Gastrocnemius medialis (tissue), 4 donors: Measurements from ENCODE around the gene MED12L. TPM values are rescaled to one million over a fixed set of nuclear protein-coding genes. Genes with fewer than 3 reads are reported as not detected.
A peak's percentile ranks its signal among the peaks of the same experiment; 100 is the strongest.

Source experiments
- ATAC-seq, 2 donors: fragments of 150-250 bp; one replicate each; pipeline ENCODE4 v1.9.1; 2016
- DNase-seq, 2 donors: peaks; one replicate each; pipeline ENCODE4 v3.0.0-alpha.2; 2019
- H3K27ac ChIP-seq, 4 donors: fragments of 200-600 bp; sonication (generic); 1 replicate in 1 of 4; 2 replicates in 3 of 4; pipeline ENCODE4 v1.5.1; 2016 to 2018; ENCODE audit warnings: mild to moderate bottlenecking in 2 of 4, moderate library complexity in 1 of 4
- H3K27me3 ChIP-seq, 3 donors: fragments of 200-600 bp; sonication (generic) in 2 of 3; 1 replicate in 1 of 3; 2 replicates in 2 of 3; pipeline versions ENCODE4 v1.5.1 to v1.6.0; 2016 to 2019; ENCODE audit warnings: mild to moderate bottlenecking in 1 of 3, moderate library complexity in 1 of 3
- H3K36me3 ChIP-seq, 2 donors: fragments of 200-600 bp; sonication (generic) in 1 of 2; one replicate each; pipeline ENCODE4 v1.5.1; 2017 to 2018
- H3K4me1 ChIP-seq, 2 donors: fragments of 200-600 bp; sonication (generic) in 1 of 2; one replicate each; pipeline ENCODE4 v1.5.1; 2016 to 2017; ENCODE audit warnings: mild to moderate bottlenecking in 2 of 2
- H3K4me3 ChIP-seq, 4 donors: fragments of 200-600 bp; sonication (generic) in 3 of 4; 1 replicate in 1 of 4; 2 replicates in 3 of 4; pipeline ENCODE4 v1.5.1; 2016 to 2019; ENCODE audit warnings: mild to moderate bottlenecking in 2 of 4
- H3K9me3 ChIP-seq, 3 donors: fragments of 200-600 bp; sonication (generic) in 2 of 3; 1 replicate in 1 of 3; 2 replicates in 2 of 3; pipeline ENCODE4 v1.5.1; 2016 to 2019
- CTCF ChIP-seq, 5 experiments: fragments of 450-650 bp in 3 of 5; fragments of 200-600 bp in 2 of 5; sonication (generic) in 2 of 5; IDR thresholded peaks in 4 of 5; conservative IDR thresholded peaks in 1 of 5; 1 replicate in 4 of 5; 2 replicates in 1 of 5; pipeline ENCODE4 v1.5.1; 2016 to 2019; ENCODE audit warnings: antibody characterized with exemption in 5 of 5, mild to moderate bottlenecking in 3 of 5, moderate library complexity in 3 of 5
- POLR2A ChIP-seq, 2 donors: fragments of 450-650 bp; IDR thresholded peaks; one replicate each; pipeline ENCODE4 v1.6.1; 2017; ENCODE audit warnings: antibody characterized with exemption in 2 of 2, mild to moderate bottlenecking in 2 of 2, moderate library complexity in 2 of 2
- in situ Hi-C, 4 donors: fragments of 200-750 bp; cut with MboI; loops; one replicate each; pipeline versions ENCODE4 v1.15.0 to v1.8.0; 2017; ENCODE audit warnings: low sequenced_read_pairs in 4 of 4
- intact Hi-C: fragments of 100-400 bp; cut with DNase I; formaldehyde crosslinking; loops from one replicate; pipeline ENCODE4 v1.15.1; 2023; ENCODE audit warnings: low total_unique reads
- total RNA-seq, 4 donors: library from RNA; depleted of rRNA; stranded (reverse); fragments of >200 nt; gene quantifications; one replicate each; pipeline versions ENCODE4 v1.1.0 to v1.2.3, GENCODE V29; 2016

Gene MED12L
- total RNA-seq, 4 donors from 2014 or later, result 0.05 to 1.2 (median 0.10) TPM

DNA sequence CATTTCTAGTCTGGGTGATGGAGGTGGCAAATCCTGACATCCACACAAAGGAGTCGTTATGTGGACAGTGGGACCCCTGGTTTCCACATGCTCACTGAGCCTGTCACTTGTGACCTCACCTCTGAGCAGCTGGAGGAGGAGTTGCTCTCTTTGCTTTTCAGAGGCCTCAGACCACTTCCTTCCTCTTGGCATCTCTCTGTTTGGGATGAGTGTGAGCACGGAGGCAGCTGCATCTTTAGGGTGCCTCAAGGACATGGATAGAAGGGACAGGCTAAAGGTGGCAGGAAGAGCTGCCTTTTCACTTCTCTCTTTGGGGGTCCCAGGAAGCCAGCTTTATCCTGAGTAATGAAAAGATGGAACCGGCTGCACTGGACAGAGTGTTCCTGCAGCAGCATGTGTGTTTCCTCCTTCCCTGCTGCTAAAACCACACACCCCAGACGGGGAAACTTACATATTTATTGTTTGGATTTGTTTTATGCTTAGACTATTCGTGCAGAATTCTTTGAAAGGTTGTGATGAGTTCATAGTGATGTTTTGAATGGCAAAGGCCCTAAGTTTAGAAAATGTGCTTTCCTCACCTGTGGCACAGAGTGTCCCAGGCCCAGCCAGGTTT lies 85.8 kb downstream of the MED12L start:
- H3K9me3 ChIP-seq, result no peaks in the 10 kb centered on the region
- H3K27ac ChIP-seq, result peak overlapping the region; percentile 77 to 86 (median 81)
- no peaks in the 10 kb centered on the region for H3K36me3 ChIP-seq
- peaks cover 14 to 16% of the 10 kb centered on the region in 2 donors for H3K4me1 ChIP-seq
- TF ChIP-seq CTCF (IDR thresholded peaks at IDR 0.05 in 4 of 5, conservative IDR thresholded peaks at IDR 0.05 in 1 of 5), result no peak
- no peak for TF ChIP-seq POLR2A (IDR thresholded peaks at IDR 0.05)
- in situ Hi-C loops (loop anchor here in 1 of 4 donors (5.0 kb wide), 1 partner anchor 56 kb away; no protein-coding TSS in a partner anchor), intact Hi-C loops (no loop called here)
- no peak for ATAC-seq
- no peaks in the 10 kb centered on the region for H3K27me3 ChIP-seq
- peak; percentile 16 to 38 for DNase-seq
- H3K4me3 ChIP-seq, result no peak overlapping the region

- DNase-seq, result no peak
- in situ Hi-C loops (loop anchor here in 1 of 4 donors (5.0 kb wide), 1 partner anchor 53 kb away; no protein-coding TSS in a partner anchor), intact Hi-C loops (no loop called here)
- TF ChIP-seq CTCF (IDR thresholded peaks at IDR 0.05 in 4 of 5, conservative IDR thresholded peaks at IDR 0.05 in 1 of 5) (no peak), POLR2A (IDR thresholded peaks at IDR 0.05) (no peak)
- Histone ChIP-seq H3K27ac (no peak overlapping the region), H3K27me3 (no peaks in the 10 kb centered on the region), H3K4me3 (no peak overlapping the region), H3K4me1 (peaks cover 11 to 14% of the 10 kb centered on the region in 2 donors), H3K9me3 (no peaks in the 10 kb centered on the region), H3K36me3 (no peaks in the 10 kb centered on the region)
- ATAC-seq, result no peak
Observed at GRCh38 chr3:151174351-151174750, 88.9 kb downstream of the MED12L start.

DNA sequence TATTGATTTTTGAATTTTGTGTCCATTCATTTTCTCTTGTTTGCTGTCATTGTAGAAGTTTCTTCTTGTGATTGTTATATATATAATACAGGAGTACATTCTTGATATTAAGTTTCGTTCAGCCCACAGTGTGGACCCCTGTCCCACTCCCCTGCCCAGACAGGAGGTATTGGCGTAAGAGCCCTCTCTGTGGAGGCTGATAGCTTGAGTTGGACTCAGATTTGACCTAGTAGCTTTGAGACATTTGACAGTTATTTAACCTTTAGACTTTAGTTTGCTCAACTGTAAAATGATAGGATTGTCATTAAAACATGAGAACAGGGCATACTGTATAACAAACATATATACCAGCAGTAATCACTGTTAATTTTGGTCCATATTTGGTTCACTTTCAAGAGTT lies 90.5 kb downstream of the MED12L start:
- Histone ChIP-seq H3K27ac (no peak overlapping the region), H3K9me3 (no peaks in the 10 kb centered on the region), H3K4me3 (no peak overlapping the region), H3K27me3 (no peaks in the 10 kb centered on the region), H3K36me3 (no peaks in the 10 kb centered on the region), H3K4me1 (no peaks in the 10 kb centered on the region)
- no peak for ATAC-seq
- in situ Hi-C loops (no loop called here), intact Hi-C loops (no loop called here)
- DNase-seq, result no peak
- TF ChIP-seq POLR2A (IDR thresholded peaks at IDR 0.05) (no peak), CTCF (IDR thresholded peaks at IDR 0.05 in 4 of 5, conservative IDR thresholded peaks at IDR 0.05 in 1 of 5) (no peak)

DNA sequence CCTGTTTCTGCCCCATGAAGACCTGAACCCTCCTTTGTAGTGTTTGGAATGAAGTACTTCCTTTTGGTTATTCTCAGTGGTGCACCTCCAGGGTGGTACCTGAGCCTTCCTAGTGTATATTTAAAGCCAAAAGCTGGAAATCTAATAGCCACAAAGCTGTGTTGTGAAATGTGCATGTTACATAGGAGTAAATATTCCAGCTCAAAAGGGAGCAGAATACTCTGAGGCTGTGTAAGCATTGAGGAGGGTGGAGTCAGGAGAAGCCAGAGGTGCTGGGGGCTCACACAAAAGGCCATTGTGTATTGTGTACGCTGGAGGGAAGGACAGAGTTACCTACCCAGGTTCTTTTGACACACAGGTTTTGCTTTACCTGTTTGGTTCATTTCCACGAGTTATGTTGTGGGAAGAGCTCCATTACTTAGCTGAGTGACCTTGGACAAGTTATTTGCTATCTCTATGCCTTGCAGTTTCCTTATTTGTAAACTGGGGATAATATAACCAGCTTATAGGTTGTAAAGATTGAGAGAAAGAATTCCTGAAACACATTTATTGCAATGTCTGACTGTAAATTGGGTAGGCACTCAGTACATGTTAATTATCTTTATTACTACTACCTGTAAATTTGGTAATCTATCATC lies 92.9 kb downstream of the MED12L start:
- H3K27me3 ChIP-seq, result no peaks in the 10 kb centered on the region
- ATAC-seq (no peak), DNase-seq (no peak)
- H3K9me3 ChIP-seq, result no peaks in the 10 kb centered on the region
- in situ Hi-C loops (no loop called here), intact Hi-C loops (no loop called here)
- TF ChIP-seq CTCF (IDR thresholded peaks at IDR 0.05 in 4 of 5, conservative IDR thresholded peaks at IDR 0.05 in 1 of 5) (no peak), POLR2A (IDR thresholded peaks at IDR 0.05) (no peak)
- H3K4me1 ChIP-seq, result peaks cover 0 to 10% of the 10 kb centered on the region in 2 donors
- no peak overlapping the region for H3K4me3 ChIP-seq
- H3K36me3 ChIP-seq, result no peaks in the 10 kb centered on the region
- no peak overlapping the region for H3K27ac ChIP-seq
